GM12891 (cell line): ENCODE data around the gene PSMB8.

ENCODE experiments used
- PAX5 ChIP-seq: IDR thresholded peaks from 2 replicates; pipeline ENCODE4 v1.6.1; 2011; ENCODE audit warnings: low read length, moderate library complexity, mild to moderate bottlenecking; ENCODE audit not compliant: insufficient read depth, severe bottlenecking
- POLR2A ChIP-seq: IDR thresholded peaks from 2 replicates; pipeline ENCODE4 v1.6.1; 2011; ENCODE audit warnings: low read depth, low read length, control low read depth
- POLR2AphosphoS5 ChIP-seq: IDR thresholded peaks from 2 replicates; pipeline ENCODE4 v1.6.1; 2011; ENCODE audit warnings: low read depth, low read length, control low read depth
- POU2F2 ChIP-seq: IDR thresholded peaks from 2 replicates; pipeline ENCODE4 v1.6.1; 2011; ENCODE audit warnings: low read depth, mild to moderate bottlenecking, control low read depth, low read length, moderate library complexity
- SPI1 ChIP-seq: IDR thresholded peaks from 2 replicates; pipeline ENCODE4 v1.6.1; 2011; ENCODE audit warnings: low read depth, low read length, control low read depth
- TAF1 ChIP-seq: IDR thresholded peaks from 2 replicates; pipeline ENCODE4 v1.6.1; 2011; ENCODE audit warnings: low read depth, low read length, control low read depth

DNA sequence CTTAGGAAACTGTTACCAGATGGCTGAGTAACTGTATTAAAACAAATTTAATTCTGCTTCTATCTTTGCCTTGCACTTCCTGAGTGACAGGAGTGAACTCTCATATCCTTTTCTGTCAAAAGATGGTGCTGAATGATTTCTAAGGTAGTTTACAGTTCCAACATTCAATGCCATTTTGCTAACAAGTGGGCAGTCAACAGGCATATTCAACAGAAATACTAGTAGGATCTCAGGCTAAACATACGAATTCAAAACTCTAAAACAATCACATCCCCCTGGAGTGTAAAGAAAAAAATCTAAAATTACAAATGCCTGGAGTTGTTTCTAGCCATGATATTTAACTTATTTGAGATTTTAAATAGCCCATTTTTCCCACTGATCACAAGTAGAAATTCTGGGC lies 16.8 kb upstream of the PSMB8 start:
- TF ChIP-seq POLR2A (no peak), POLR2AphosphoS5 (no peak), PAX5 (no peak), TAF1 (no peak), SPI1 (no peak), POU2F2 (no peak)
